SK-N-SH (cell line): ENCODE results near the gene SLC6A3. TPM values are rescaled to one million over a fixed set of nuclear protein-coding genes. Genes with fewer than 3 reads are reported as not detected.

ENCODE experiments used
- CTCF ChIA-PET: fragments of 300-600, 350-600 bp; formaldehyde crosslinking; extraction: SDS; loops from one replicate; lab custom pipeline; 2021; lab: Yijun Ruan, JAX
- POLR2A ChIA-PET: fragments of 350-600 bp; sonication (Branson Sonifier 250); formaldehyde crosslinking; extraction: SDS; loops from one replicate; lab custom pipeline; 2020; ENCODE audit warnings: antibody characterized with exemption, inconsistent platforms; lab: Yijun Ruan, JAX
- DNase-seq: peaks from one replicate; pipeline ENCODE4 v3.0.0; 2012
- H2AFZ ChIP-seq: fragments of 200-600 bp; sonication (generic); 2 replicates; pipeline ENCODE4 v1.8.1; 2016; ENCODE audit warnings: antibody characterized with exemption, mild to moderate bottlenecking, low read depth
- H3F3A ChIP-seq: fragments of 200-600 bp; sonication (generic); replicated peaks from 2 replicates; pipeline ENCODE3; 2016; ENCODE audit warnings: antibody characterized with exemption, mild to moderate bottlenecking; ENCODE audit not compliant: insufficient read depth
- H3K27ac ChIP-seq, 2 experiments: fragments of 200-500 bp in 1 of 2; fragments of 200-600 bp in 1 of 2; sonication (Bioruptor generic) in 1 of 2; sonication (generic), shearing (Covaris generic) in 1 of 2; 2 replicates each; pipeline versions ENCODE4 v1.5.1 to v1.6.1; 2014 to 2016; ENCODE audit warnings: low read depth in 2 of 2, inconsistent platforms in 1 of 2, low read length in 1 of 2, mild to moderate bottlenecking in 1 of 2, mixed read lengths in 1 of 2
- H3K27me3 ChIP-seq: fragments of 200-600 bp; sonication (generic), shearing (Covaris generic); 2 replicates; pipeline ENCODE4 v1.6.1; 2016; ENCODE audit warnings: mixed run types; ENCODE audit not compliant: insufficient read depth
- H3K36me3 ChIP-seq, 2 experiments: fragments of 200-500 bp in 1 of 2; fragments of 200-600 bp in 1 of 2; sonication (Bioruptor generic) in 1 of 2; sonication (generic) in 1 of 2; replicated peaks in 1 of 2; 2 replicates each; pipeline versions ENCODE3 to v1.5.1; 2014 to 2016; ENCODE audit warnings: low read length in 1 of 2, mild to moderate bottlenecking in 1 of 2; ENCODE audit not compliant: insufficient read depth in 2 of 2, control insufficient read depth in 1 of 2
- H3K4me1 ChIP-seq, 2 experiments: fragments of 200-500 bp in 1 of 2; fragments of 200-600 bp in 1 of 2; sonication (Bioruptor generic) in 1 of 2; sonication (generic), shearing (Covaris generic) in 1 of 2; 2 replicates each; pipeline versions ENCODE4 v1.5.1 to v1.6.1; 2014 to 2016; ENCODE audit warnings: low read depth in 1 of 2, low read length in 1 of 2, mixed run types in 1 of 2; ENCODE audit not compliant: insufficient read depth in 2 of 2, control insufficient read depth in 1 of 2
- H3K4me2 ChIP-seq: fragments of 200-600 bp; sonication (generic), shearing (Covaris generic); 2 replicates; pipeline ENCODE4 v1.6.1; 2017; ENCODE audit warnings: mixed run types
- H3K4me3 ChIP-seq, 2 experiments: fragments of 200-500 bp in 1 of 2; fragments of 200-600 bp in 1 of 2; sonication (Bioruptor generic) in 1 of 2; sonication (generic), shearing (Covaris generic) in 1 of 2; 2 replicates each; pipeline versions ENCODE4 v1.5.1 to v1.8.1; 2014 to 2016; ENCODE audit warnings: low read depth in 2 of 2, inconsistent platforms in 1 of 2, low read length in 1 of 2, mild to moderate bottlenecking in 1 of 2, mixed read lengths in 1 of 2, moderate library complexity in 1 of 2
- H3K79me2 ChIP-seq: fragments of 200-600 bp; sonication (generic); 2 replicates; pipeline ENCODE4 v1.8.1; 2017; ENCODE audit warnings: mild to moderate bottlenecking; ENCODE audit not compliant: insufficient read depth
- H3K9ac ChIP-seq: fragments of 200-600 bp; sonication (generic); 2 replicates; pipeline ENCODE4 v1.6.1; 2017; ENCODE audit warnings: mixed run types
- H3K9me2 ChIP-seq: fragments of 200-600 bp; sonication (generic); 2 replicates; pipeline ENCODE4 v1.6.1; 2017; ENCODE audit warnings: mixed run types
- H3K9me3 ChIP-seq: fragments of 200-600 bp; sonication (generic); 2 replicates; pipeline ENCODE4 v1.6.1; 2017; ENCODE audit warnings: mixed run types, mild to moderate bottlenecking, moderate library complexity
- H4K20me1 ChIP-seq: fragments of 200-600 bp; sonication (generic); 2 replicates; pipeline ENCODE4 v1.6.1; 2017; ENCODE audit warnings: mild to moderate bottlenecking, mixed run types; ENCODE audit not compliant: insufficient read depth
- CHD2 ChIP-seq: fragments of 150-350 bp; IDR thresholded peaks from 2 replicates; pipeline ENCODE4 v1.6.1; 2018; ENCODE audit warnings: low read length; ENCODE audit not compliant: partially characterized antibody
- EP300 ChIP-seq, 2 experiments: IDR thresholded peaks; 2 replicates each; pipeline versions ENCODE4 v1.4.0 to v1.6.1; 2012; ENCODE audit warnings: borderline replicate concordance in 1 of 2, low read depth in 1 of 2, low read length in 1 of 2
- FOXM1 ChIP-seq: IDR thresholded peaks from 2 replicates; pipeline ENCODE4 v1.4.0; 2012; ENCODE audit warnings: low read depth, mild to moderate bottlenecking
- RAD21 ChIP-seq: IDR thresholded peaks from 2 replicates; pipeline ENCODE4 v1.6.1; 2012; ENCODE audit warnings: mild to moderate bottlenecking, low read length
- RFX5 ChIP-seq: IDR thresholded peaks from 2 replicates; pipeline ENCODE4 v1.6.1; 2012; ENCODE audit warnings: mild to moderate bottlenecking, improper control_type of control experiment, low read length
- SIN3A ChIP-seq: IDR thresholded peaks from 2 replicates; pipeline ENCODE4 v1.6.1; 2012; ENCODE audit warnings: low read depth, mild to moderate bottlenecking, low read length, moderate library complexity, borderline replicate concordance
- WGBS: methylation state at CpG from one replicate; pipeline ENCODE4 v1.1.6; 2017; ENCODE audit warnings: low lambda C conversion rate; 5-methylcytosine and 5-hydroxymethylcytosine counted together
- polyA plus RNA-seq, 3 experiments: library from polyadenylated mRNA; depleted of rRNA; stranded (reverse); fragments of >200 nt; gene quantifications; 2 replicates each; pipeline ENCODE4 v1.2.3, GENCODE V29; 2012
- TF ChIP-seq, protein P1 (sequence below): IDR thresholded peaks from 2 replicates; pipeline ENCODE4 v1.6.1; 2012; ENCODE audit warnings: mild to moderate bottlenecking, low read depth, low read length, moderate library complexity
- TF ChIP-seq, protein P2 (sequence below): fragments of 150-350 bp; IDR thresholded peaks from 2 replicates; pipeline ENCODE4 v1.6.1; 2016; ENCODE audit warnings: mild to moderate bottlenecking, low read depth, low read length
- TF ChIP-seq, protein P3 (sequence below): fragments of 200-600 bp; sonication (generic); IDR thresholded peaks from 2 replicates; pipeline ENCODE4 v1.6.1; 2017; ENCODE audit warnings: antibody characterized with exemption, mild to moderate bottlenecking, moderate library complexity

SLC6A3 gene
- polyA plus RNA-seq, 1 of the 3 experiments (the other 2 are of a cell fraction): not detected

DNA sequence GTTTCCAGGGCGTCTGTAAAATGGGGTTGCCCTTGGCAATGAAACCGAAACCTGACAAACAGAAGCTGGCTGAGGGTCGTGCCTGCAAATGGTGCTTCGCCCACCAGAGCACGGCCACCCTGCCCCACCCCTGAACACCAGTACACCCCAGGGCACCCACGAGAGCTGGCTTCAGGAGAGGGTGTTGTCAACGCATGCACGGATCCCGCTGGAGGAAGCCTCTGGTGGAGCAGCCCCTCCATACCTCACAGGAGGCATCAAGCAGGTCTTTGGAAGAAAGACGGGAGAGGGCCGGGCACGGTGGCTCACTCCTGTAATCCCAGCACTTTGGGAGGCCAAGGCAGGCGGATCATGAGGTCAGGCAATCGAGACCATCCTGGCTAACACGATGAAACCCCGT, 8.6 kb downstream of the SLC6A3 start (continued):
- TF ChIP-seq, protein P1, sequence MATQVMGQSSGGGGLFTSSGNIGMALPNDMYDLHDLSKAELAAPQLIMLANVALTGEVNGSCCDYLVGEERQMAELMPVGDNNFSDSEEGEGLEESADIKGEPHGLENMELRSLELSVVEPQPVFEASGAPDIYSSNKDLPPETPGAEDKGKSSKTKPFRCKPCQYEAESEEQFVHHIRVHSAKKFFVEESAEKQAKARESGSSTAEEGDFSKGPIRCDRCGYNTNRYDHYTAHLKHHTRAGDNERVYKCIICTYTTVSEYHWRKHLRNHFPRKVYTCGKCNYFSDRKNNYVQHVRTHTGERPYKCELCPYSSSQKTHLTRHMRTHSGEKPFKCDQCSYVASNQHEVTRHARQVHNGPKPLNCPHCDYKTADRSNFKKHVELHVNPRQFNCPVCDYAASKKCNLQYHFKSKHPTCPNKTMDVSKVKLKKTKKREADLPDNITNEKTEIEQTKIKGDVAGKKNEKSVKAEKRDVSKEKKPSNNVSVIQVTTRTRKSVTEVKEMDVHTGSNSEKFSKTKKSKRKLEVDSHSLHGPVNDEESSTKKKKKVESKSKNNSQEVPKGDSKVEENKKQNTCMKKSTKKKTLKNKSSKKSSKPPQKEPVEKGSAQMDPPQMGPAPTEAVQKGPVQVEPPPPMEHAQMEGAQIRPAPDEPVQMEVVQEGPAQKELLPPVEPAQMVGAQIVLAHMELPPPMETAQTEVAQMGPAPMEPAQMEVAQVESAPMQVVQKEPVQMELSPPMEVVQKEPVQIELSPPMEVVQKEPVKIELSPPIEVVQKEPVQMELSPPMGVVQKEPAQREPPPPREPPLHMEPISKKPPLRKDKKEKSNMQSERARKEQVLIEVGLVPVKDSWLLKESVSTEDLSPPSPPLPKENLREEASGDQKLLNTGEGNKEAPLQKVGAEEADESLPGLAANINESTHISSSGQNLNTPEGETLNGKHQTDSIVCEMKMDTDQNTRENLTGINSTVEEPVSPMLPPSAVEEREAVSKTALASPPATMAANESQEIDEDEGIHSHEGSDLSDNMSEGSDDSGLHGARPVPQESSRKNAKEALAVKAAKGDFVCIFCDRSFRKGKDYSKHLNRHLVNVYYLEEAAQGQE: no peak
- TF ChIP-seq FOXM1: no peak

DNA sequence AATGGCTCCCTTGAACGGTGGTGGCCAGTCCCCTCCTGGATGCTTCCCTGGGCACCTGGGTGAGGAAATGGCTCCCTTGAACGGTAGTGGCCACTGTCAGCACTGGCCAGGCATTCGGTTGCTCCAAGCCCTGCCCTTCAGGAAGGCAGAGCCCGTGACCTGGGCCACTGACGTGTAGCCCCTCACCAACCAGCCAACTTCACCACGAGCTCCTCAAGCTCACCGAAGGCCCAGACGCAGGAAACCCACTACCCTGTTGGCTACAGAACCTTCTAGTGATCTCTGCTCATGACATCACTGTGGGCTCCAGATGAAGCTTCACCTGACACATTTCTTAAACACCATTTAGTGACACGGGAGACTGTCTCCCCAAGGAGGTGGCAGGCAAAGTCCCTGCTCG, 9.2 kb downstream of the SLC6A3 start:
- peaks cover 17% of the 10 kb centered on the region for H3K27me3 ChIP-seq
- H3K9me3 ChIP-seq: no peaks in the 10 kb centered on the region
- no peaks in the 10 kb centered on the region for H4K20me1 ChIP-seq
- POLR2A ChIA-PET: no interaction called here
- H3K79me2 ChIP-seq: no peaks in the 10 kb centered on the region
- no peak for DNase-seq
- no peak overlapping the region for H2AFZ ChIP-seq
- no peak overlapping the region for H3K27ac ChIP-seq
- no peaks in the 10 kb centered on the region for H3K9me2 ChIP-seq
- no peak overlapping the region for H3K4me3 ChIP-seq
- CTCF ChIA-PET: no interaction called here
- H3K4me2 ChIP-seq: no peak overlapping the region
- H3F3A ChIP-seq: no peaks in the 10 kb centered on the region
- H3K4me1 ChIP-seq: no peaks in the 10 kb centered on the region
- 0% methylated on average over 3 of the region's 10 CpGs for WGBS
- no peaks in the 10 kb centered on the region for H3K36me3 ChIP-seq
- TF ChIP-seq SIN3A: no peak
- TF ChIP-seq, protein P2, sequence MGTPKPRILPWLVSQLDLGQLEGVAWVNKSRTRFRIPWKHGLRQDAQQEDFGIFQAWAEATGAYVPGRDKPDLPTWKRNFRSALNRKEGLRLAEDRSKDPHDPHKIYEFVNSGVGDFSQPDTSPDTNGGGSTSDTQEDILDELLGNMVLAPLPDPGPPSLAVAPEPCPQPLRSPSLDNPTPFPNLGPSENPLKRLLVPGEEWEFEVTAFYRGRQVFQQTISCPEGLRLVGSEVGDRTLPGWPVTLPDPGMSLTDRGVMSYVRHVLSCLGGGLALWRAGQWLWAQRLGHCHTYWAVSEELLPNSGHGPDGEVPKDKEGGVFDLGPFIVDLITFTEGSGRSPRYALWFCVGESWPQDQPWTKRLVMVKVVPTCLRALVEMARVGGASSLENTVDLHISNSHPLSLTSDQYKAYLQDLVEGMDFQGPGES: no peak
- TF ChIP-seq FOXM1: no peak
- no peak for TF ChIP-seq CHD2
- no peak for TF ChIP-seq EP300 (IDR thresholded peaks at IDR 0.05; ENCODE audit: borderline replicate concordance in 1 of 2, low read depth in 1 of 2, low read length in 1 of 2)
- H3K9ac ChIP-seq: no peak overlapping the region

DNA sequence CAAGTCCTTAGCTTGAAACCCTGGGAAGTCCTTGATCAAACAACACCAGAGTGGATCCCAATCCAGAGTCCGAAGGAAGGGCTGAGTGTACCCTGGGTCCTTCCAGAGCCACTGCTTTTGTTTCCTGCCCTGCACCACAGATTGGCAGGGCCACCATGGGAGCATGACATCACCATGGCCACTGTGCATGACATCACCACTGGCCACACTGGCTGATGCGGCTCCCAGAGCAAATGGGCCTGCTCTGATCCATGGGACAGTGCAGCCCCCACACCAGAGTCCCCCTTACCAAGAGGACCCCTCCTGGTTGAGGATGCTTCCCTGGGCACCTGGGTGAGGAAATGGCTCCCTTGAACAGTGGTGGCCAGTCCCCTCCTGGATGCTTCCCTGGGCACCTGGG, 9.9 kb downstream of the SLC6A3 start:
- no peak overlapping the region for H3K4me3 ChIP-seq
- no peaks in the 10 kb centered on the region for H3K79me2 ChIP-seq
- TF ChIP-seq RAD21 (no peak), RFX5 (no peak), SIN3A (no peak)
- TF ChIP-seq, protein P3, sequence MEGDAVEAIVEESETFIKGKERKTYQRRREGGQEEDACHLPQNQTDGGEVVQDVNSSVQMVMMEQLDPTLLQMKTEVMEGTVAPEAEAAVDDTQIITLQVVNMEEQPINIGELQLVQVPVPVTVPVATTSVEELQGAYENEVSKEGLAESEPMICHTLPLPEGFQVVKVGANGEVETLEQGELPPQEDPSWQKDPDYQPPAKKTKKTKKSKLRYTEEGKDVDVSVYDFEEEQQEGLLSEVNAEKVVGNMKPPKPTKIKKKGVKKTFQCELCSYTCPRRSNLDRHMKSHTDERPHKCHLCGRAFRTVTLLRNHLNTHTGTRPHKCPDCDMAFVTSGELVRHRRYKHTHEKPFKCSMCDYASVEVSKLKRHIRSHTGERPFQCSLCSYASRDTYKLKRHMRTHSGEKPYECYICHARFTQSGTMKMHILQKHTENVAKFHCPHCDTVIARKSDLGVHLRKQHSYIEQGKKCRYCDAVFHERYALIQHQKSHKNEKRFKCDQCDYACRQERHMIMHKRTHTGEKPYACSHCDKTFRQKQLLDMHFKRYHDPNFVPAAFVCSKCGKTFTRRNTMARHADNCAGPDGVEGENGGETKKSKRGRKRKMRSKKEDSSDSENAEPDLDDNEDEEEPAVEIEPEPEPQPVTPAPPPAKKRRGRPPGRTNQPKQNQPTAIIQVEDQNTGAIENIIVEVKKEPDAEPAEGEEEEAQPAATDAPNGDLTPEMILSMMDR: no peak
- H3F3A ChIP-seq: no peaks in the 10 kb centered on the region
- 11% methylated on average over 1 of the region's 2 CpGs for WGBS
- H3K9me3 ChIP-seq: no peaks in the 10 kb centered on the region
- H3K9me2 ChIP-seq: no peaks in the 10 kb centered on the region
- POLR2A ChIA-PET: no interaction called here
- no peak overlapping the region for H3K9ac ChIP-seq
- no peaks in the 10 kb centered on the region for H4K20me1 ChIP-seq
- no peak overlapping the region for H3K4me2 ChIP-seq
- H3K36me3 ChIP-seq: no peaks in the 10 kb centered on the region
- H3K4me1 ChIP-seq: no peaks in the 10 kb centered on the region
- H3K27ac ChIP-seq: no peak overlapping the region
- DNase-seq: no peak
- peaks cover 12% of the 10 kb centered on the region; the same call in 1 of the 2 replicates for H3K27me3 ChIP-seq
- CTCF ChIA-PET: no interaction called here
- H2AFZ ChIP-seq: no peak overlapping the region
